OCI-LY7 (cell line): ENCODE results near the gene ZNF576. TPM values are rescaled to one million over a fixed set of nuclear protein-coding genes. Genes with fewer than 3 reads are reported as not detected.
A peak's percentile ranks its signal among the peaks of the same experiment; 100 is the strongest.

Source experiments
- BruUV-seq: library from RNA; stranded (reverse); fragments of 400-500 nt; replicated peaks from 2 replicates; lab custom pipeline; 2021; lab: Mats Ljungman, UMichigan
- CTCF ChIA-PET: fragments of 300-600 bp; sonication (Branson Sonifier 250); formaldehyde crosslinking; loops from one replicate; lab custom pipeline; 2022; ENCODE audit warnings: antibody characterized with exemption; ENCODE audit not compliant: unreplicated experiment; lab: Charles Lee
- POLR2A ChIA-PET: fragments of 300-600 bp; sonication (Branson Sonifier 250); formaldehyde crosslinking; loops from one replicate; lab custom pipeline; 2022; ENCODE audit warnings: antibody characterized with exemption; lab: Charles Lee
- DNase-seq: peaks from one replicate; pipeline ENCODE4 v3.0.0-alpha.2; 2015; ENCODE audit warnings: low spot score
- H2AFZ ChIP-seq: fragments of 200-600 bp; sonication (generic), shearing (Covaris generic); 2 replicates; pipeline ENCODE4 v1.6.1; 2014; ENCODE audit warnings: mild to moderate bottlenecking, antibody characterized with exemption, low read length, moderate library complexity
- H3K27ac ChIP-seq: fragments of 200-600 bp; sonication (generic); 2 replicates; pipeline ENCODE4 v1.5.1; 2014; ENCODE audit warnings: mixed run types, low read depth, mild to moderate bottlenecking, moderate library complexity, low read length, inconsistent platforms; ENCODE audit not compliant: poor library complexity, severe bottlenecking
- H3K36me3 ChIP-seq: fragments of 200-600 bp; sonication (generic); 2 replicates; pipeline ENCODE4 v1.6.1; 2014; ENCODE audit warnings: mild to moderate bottlenecking, antibody characterized with exemption, low read length, moderate library complexity, mixed read lengths; ENCODE audit not compliant: insufficient read depth
- H3K4me1 ChIP-seq: fragments of 200-600 bp; sonication (generic); 2 replicates; pipeline ENCODE4 v1.5.1; 2014; ENCODE audit warnings: mild to moderate bottlenecking, low read length; ENCODE audit not compliant: insufficient read depth, poor library complexity, severe bottlenecking
- H3K4me2 ChIP-seq: fragments of 200-600 bp; sonication (generic); 2 replicates; pipeline ENCODE4 v1.6.1; 2014; ENCODE audit warnings: mild to moderate bottlenecking, low read length
- H3K4me3 ChIP-seq: fragments of 200-600 bp; sonication (generic); 2 replicates; pipeline ENCODE4 v1.5.1; 2014; ENCODE audit warnings: mild to moderate bottlenecking, low read depth, low read length; ENCODE audit not compliant: poor library complexity, severe bottlenecking
- H3K79me2 ChIP-seq: fragments of 200-600 bp; sonication (generic); 2 replicates; pipeline ENCODE4 v1.6.1; 2016; ENCODE audit warnings: low read depth, mild to moderate bottlenecking, low read length, moderate library complexity, mixed read lengths; ENCODE audit not compliant: insufficient read depth
- H3K9me2 ChIP-seq: fragments of 200-600 bp; sonication (generic); 2 replicates; pipeline ENCODE4 v1.6.1; 2016; ENCODE audit warnings: mild to moderate bottlenecking, low read length, mixed read lengths; ENCODE audit not compliant: insufficient read depth
- H3K9me3 ChIP-seq: fragments of 200-600 bp; sonication (generic); 2 replicates; pipeline ENCODE4 v1.6.1; 2014; ENCODE audit warnings: mild to moderate bottlenecking, mixed run types, low read length, mixed read lengths
- H4K20me1 ChIP-seq: fragments of 200-600 bp; sonication (generic); 2 replicates; pipeline ENCODE4 v1.6.1; 2014; ENCODE audit warnings: mild to moderate bottlenecking, antibody characterized with exemption, low read length, moderate library complexity, mixed read lengths; ENCODE audit not compliant: insufficient read depth
- CTCF ChIP-seq: fragments of 200-600 bp; sonication (generic); conservative IDR thresholded peaks from 2 replicates; pipeline ENCODE4 v1.5.1; 2014; ENCODE audit warnings: mild to moderate bottlenecking, antibody characterized with exemption, low read length, moderate library complexity, mixed read lengths
- EZH2phosphoT487 ChIP-seq: fragments of 200-600 bp; sonication (generic); IDR thresholded peaks from 2 replicates; pipeline ENCODE4 v1.6.1; 2018; ENCODE audit warnings: low read depth, borderline replicate concordance, mild to moderate bottlenecking, mixed run types, antibody characterized with exemption, low read length, moderate library complexity, mixed read lengths
- intact Hi-C: fragments of 100-400 bp; cut with micrococcal nuclease; formaldehyde crosslinking; loops from one replicate; pipeline ENCODE4 v1.10.0; 2022; ENCODE audit not compliant: unreplicated experiment
- total RNA-seq, 2 experiments: library from RNA; depleted of rRNA in 1 of 2; stranded (reverse); fragments of >200 nt in 1 of 2; shearing (Covaris generic) in 1 of 2; gene quantifications; 2 replicates each; pipeline ENCODE4 v1.2.3, GENCODE V29; 2014 to 2022

The ZNF576 gene
- total RNA-seq, 2 experiments from 2014 or later = 17.8 to 20.2 TPM

GRCh38 chr19:43595605-43595998 is 793 bp upstream of the ZNF576 start:
- TF ChIP-seq EZH2phosphoT487 (no peak), CTCF (no peak)
- CTCF ChIA-PET = interaction anchor here (1.1 kb wide), 1 partner anchor 72 kb away, joined by 3 read pairs; no protein-coding TSS in a partner anchor
- Histone ChIP-seq H3K36me3 (peaks cover 31% of the 10 kb centered on the region), H3K79me2 (peaks cover 33% of the 10 kb centered on the region), H3K4me2 (peak overlapping the region; percentile 79), H3K27ac (peak overlapping the region; percentile 21), H3K4me1 (peaks cover 13% of the 10 kb centered on the region), H3K9me2 (no peaks in the 10 kb centered on the region), H2AFZ (peak overlapping the region; percentile 29; the same call in 1 of the 2 replicates), H3K9me3 (no peaks in the 10 kb centered on the region), H3K4me3 (peak overlapping the region; percentile 86), H4K20me1 (no peaks in the 10 kb centered on the region; the same call in 1 of the 2 replicates)
- no TSS peak for BruUV-seq
- POLR2A ChIA-PET = interaction anchor here (2.2 kb wide), 1 partner anchor 21 kb away, joined by 8 read pairs; the partner anchor contains the start of gene XRCC1
- intact Hi-C loops = loop anchor here (10.0 kb wide), 2 partner anchors 61 to 151 kb away; partner anchors contain the start of gene ZNF575
- no peak for DNase-seq

- H3K4me1 ChIP-seq = peaks cover 13% of the 10 kb centered on the region
- H3K27ac ChIP-seq = peak overlapping the region; percentile 77
- ChIA-PET POLR2A (interaction anchor here (0.5 to 2.2 kb wide), 2 partner anchors 22 kb away, joined by 8 to 9 read pairs; partner anchors contain the start of gene XRCC1), CTCF (no interaction called here)
- no TSS peak for BruUV-seq
- peak overlapping the region; percentile 94 for H3K4me2 ChIP-seq
- peaks cover 44% of the 10 kb centered on the region for H3K36me3 ChIP-seq
- no peak for TF ChIP-seq EZH2phosphoT487
- TF ChIP-seq CTCF = no peak
- H3K9me3 ChIP-seq = no peaks in the 10 kb centered on the region
- peak; percentile 27 for DNase-seq
- H2AFZ ChIP-seq = peak overlapping the region; percentile 56
- H3K79me2 ChIP-seq = peaks cover 33% of the 10 kb centered on the region
- intact Hi-C loops = loop anchor here (1.0 to 10.0 kb wide), 4 partner anchors 22 to 188 kb away; partner anchors contain the start of genes PINLYP, XRCC1 and ZNF575
- H3K4me3 ChIP-seq = peak overlapping the region; percentile 86
- H4K20me1 ChIP-seq = no peaks in the 10 kb centered on the region; the same call in 1 of the 2 replicates
- H3K9me2 ChIP-seq = no peaks in the 10 kb centered on the region
Observed at GRCh38 chr19:43596842-43597461, 557 bp downstream of the ZNF576 start.
